SU-DHL-6 (cell line): ENCODE data around the gene GEMIN8.

ENCODE experiments used
- CTCF ChIP-seq: fragments of 200-600 bp; sonication (generic); IDR thresholded peaks from one replicate; pipeline ENCODE4 v1.5.1; 2017; ENCODE audit warnings: antibody characterized with exemption, mild to moderate bottlenecking, low read length, moderate library complexity; ENCODE audit not compliant: insufficient read depth, poor library complexity, severe bottlenecking
- EZH2phosphoT487 ChIP-seq: fragments of 200-600 bp; sonication (generic), shearing (Covaris generic); conservative IDR thresholded peaks from 2 replicates; pipeline ENCODE4 v1.6.1; 2018; ENCODE audit warnings: mild to moderate bottlenecking, antibody characterized with exemption, low read length, moderate library complexity, mixed read lengths

- TF ChIP-seq CTCF (no peak), EZH2phosphoT487 (no peak)
Measured at GRCh38 chrX:13994536-13995080, 35.1 kb downstream of the GEMIN8 start.
